Smooth muscle cell (in vitro differentiated cells): ENCODE data around the gene DENND1A. TPM values are rescaled to one million over a fixed set of nuclear protein-coding genes. Genes with fewer than 3 reads are reported as not detected.

Source experiments
- DNase-seq: peaks from one replicate; lab custom pipeline; 2025; ENCODE audit not compliant: unreplicated experiment; lab: John Stamatoyannopoulos, UW
- H2AFZ ChIP-seq: fragments of 200-600 bp; sonication (generic); 2 replicates; pipeline ENCODE4 v1.6.0; 2016; ENCODE audit warnings: antibody characterized with exemption, low read depth, mild to moderate bottlenecking
- H3F3A ChIP-seq: fragments of 200-600 bp; sonication (generic); 2 replicates; pipeline ENCODE4 v1.6.0; 2017; ENCODE audit warnings: antibody characterized with exemption, low read depth
- H3K27ac ChIP-seq: fragments of 200-600 bp; sonication (generic); 2 replicates; pipeline ENCODE4 v1.5.1; 2016; ENCODE audit warnings: low read depth, mild to moderate bottlenecking
- H3K27me3 ChIP-seq: fragments of 200-600 bp; sonication (generic); 2 replicates; pipeline ENCODE4 v1.6.1; 2016; ENCODE audit warnings: low read depth, mild to moderate bottlenecking
- H3K36me3 ChIP-seq: fragments of 200-600 bp; sonication (generic); 2 replicates; pipeline ENCODE4 v1.5.1; 2016; ENCODE audit warnings: low read depth
- H3K4me1 ChIP-seq: fragments of 200-600 bp; sonication (generic); 2 replicates; pipeline ENCODE4 v1.5.1; 2016; ENCODE audit warnings: low read depth
- H3K4me2 ChIP-seq: fragments of 200-600 bp; sonication (generic); 2 replicates; pipeline ENCODE4 v1.6.0; 2016; ENCODE audit warnings: mild to moderate bottlenecking
- H3K4me3 ChIP-seq: fragments of 200-600 bp; sonication (generic); 2 replicates; pipeline ENCODE4 v1.5.1; 2016; ENCODE audit warnings: mild to moderate bottlenecking
- H3K79me2 ChIP-seq: fragments of 200-600 bp; sonication (generic); 2 replicates; pipeline ENCODE4 v1.6.0; 2016; ENCODE audit warnings: low read depth, mild to moderate bottlenecking
- H3K9ac ChIP-seq: fragments of 200-600 bp; sonication (generic); 2 replicates; pipeline ENCODE4 v1.6.0; 2016; ENCODE audit warnings: low read depth
- H3K9me3 ChIP-seq: fragments of 200-600 bp; sonication (generic); replicated peaks from 2 replicates; pipeline ENCODE4 v1.5.1; 2016; ENCODE audit warnings: low read depth
- H4K20me1 ChIP-seq: fragments of 200-600 bp; sonication (generic); 2 replicates; pipeline ENCODE4 v1.6.0; 2016; ENCODE audit warnings: low read depth
- WGBS: methylation state at CpG from one replicate; pipeline ENCODE4 v1.1.7; 2016; ENCODE audit warnings: low lambda C conversion rate; 5-methylcytosine and 5-hydroxymethylcytosine counted together
- polyA plus RNA-seq: library from polyadenylated mRNA; unstranded; fragments of >200 nt; fragmentation: Nextera tagmentation; extraction: Ambion mirVana; gene quantifications from 2 replicates; pipeline ENCODE4 v1.2.1, GENCODE V29; 2016
- total RNA-seq: library from RNA; depleted of rRNA; stranded (reverse); fragments of >200 nt; gene quantifications from 2 replicates; pipeline ENCODE4 v1.2.3, GENCODE V29; 2014
- TF ChIP-seq, protein P1 (sequence below): fragments of 200-600 bp; sonication (generic); IDR thresholded peaks from 2 replicates; pipeline ENCODE4 v1.5.1; 2017; ENCODE audit warnings: borderline replicate concordance, mild to moderate bottlenecking, antibody characterized with exemption; ENCODE audit not compliant: insufficient read depth, poor library complexity, severe bottlenecking

DENND1A gene
- total and polyA plus RNA-seq, 2 experiments from 2014 or later, result 8.1 to 20.2 TPM

DNA sequence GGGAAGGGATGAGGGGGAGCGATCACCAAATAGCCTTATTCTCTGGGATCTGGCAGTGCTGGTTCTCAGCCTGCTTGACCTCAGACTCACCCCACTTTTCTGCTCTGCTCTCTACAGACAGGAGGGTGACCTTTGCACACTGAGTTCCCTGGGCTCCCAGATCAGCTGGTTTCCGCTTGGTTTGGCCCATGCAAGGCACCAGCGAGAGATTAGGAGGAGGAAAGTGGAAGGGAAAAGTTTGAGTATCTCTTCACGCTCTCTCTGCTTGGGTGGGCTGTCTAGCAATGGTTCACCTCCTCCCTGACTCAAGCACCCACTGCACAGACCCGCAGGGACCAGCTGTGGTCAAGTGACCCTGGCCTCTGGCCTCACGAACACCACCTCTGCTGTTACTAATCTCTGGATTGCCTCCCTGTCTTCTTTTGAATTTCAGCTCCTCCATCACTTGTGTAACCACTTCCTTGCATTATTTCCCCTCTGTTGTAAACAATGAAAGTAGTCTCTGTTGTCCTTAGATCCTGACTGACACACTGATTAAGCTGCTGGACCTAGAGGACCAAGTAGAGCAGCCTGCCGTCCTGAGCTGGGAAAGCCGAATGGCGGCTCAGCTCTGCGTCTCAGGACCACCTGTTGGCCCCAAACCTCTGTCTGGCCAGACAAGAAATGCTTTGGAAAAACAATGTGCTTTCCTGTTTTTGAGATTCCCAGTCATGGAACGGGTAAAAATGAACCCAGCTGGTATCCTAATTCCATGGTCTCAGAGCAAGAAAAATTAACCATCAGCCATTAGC lies 387.3 kb downstream of the DENND1A start:
- no peaks in the 10 kb centered on the region for H3K36me3 ChIP-seq
- WGBS, result 94% methylated on average over 11 of the region's 11 CpGs
- H4K20me1 ChIP-seq, result peaks cover 16% of the 10 kb centered on the region
- peaks cover 11% of the 10 kb centered on the region for H3K4me1 ChIP-seq
- no peaks in the 10 kb centered on the region for H3K9me3 ChIP-seq
- H3K4me3 ChIP-seq, result no peak overlapping the region
- no peaks in the 10 kb centered on the region for H3K27me3 ChIP-seq
- H3K27ac ChIP-seq, result no peak overlapping the region
- no peaks in the 10 kb centered on the region for H3F3A ChIP-seq
- no peak overlapping the region for H3K9ac ChIP-seq
- DNase-seq, result no peak
- no peak overlapping the region for H2AFZ ChIP-seq
- no peaks in the 10 kb centered on the region for H3K79me2 ChIP-seq
- H3K4me2 ChIP-seq, result no peak overlapping the region
- TF ChIP-seq, protein P1, sequence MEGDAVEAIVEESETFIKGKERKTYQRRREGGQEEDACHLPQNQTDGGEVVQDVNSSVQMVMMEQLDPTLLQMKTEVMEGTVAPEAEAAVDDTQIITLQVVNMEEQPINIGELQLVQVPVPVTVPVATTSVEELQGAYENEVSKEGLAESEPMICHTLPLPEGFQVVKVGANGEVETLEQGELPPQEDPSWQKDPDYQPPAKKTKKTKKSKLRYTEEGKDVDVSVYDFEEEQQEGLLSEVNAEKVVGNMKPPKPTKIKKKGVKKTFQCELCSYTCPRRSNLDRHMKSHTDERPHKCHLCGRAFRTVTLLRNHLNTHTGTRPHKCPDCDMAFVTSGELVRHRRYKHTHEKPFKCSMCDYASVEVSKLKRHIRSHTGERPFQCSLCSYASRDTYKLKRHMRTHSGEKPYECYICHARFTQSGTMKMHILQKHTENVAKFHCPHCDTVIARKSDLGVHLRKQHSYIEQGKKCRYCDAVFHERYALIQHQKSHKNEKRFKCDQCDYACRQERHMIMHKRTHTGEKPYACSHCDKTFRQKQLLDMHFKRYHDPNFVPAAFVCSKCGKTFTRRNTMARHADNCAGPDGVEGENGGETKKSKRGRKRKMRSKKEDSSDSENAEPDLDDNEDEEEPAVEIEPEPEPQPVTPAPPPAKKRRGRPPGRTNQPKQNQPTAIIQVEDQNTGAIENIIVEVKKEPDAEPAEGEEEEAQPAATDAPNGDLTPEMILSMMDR, result no peak

GRCh38 chr9:123541411-123541810 lies 388.5 kb downstream of the DENND1A start:
- no peaks in the 10 kb centered on the region for H3K27me3 ChIP-seq
- 50% methylated on average over 5 of the region's 5 CpGs for WGBS
- H3K4me3 ChIP-seq, result no peak overlapping the region
- TF ChIP-seq, protein P1, result no peak
- no peak overlapping the region for H3K27ac ChIP-seq
- H3F3A ChIP-seq, result no peaks in the 10 kb centered on the region
- H2AFZ ChIP-seq, result no peak overlapping the region
- no peak overlapping the region for H3K9ac ChIP-seq
- H3K9me3 ChIP-seq, result no peaks in the 10 kb centered on the region
- H3K4me1 ChIP-seq, result peaks cover 11% of the 10 kb centered on the region
- DNase-seq, result no peak
- H3K79me2 ChIP-seq, result no peaks in the 10 kb centered on the region
- no peak overlapping the region for H3K4me2 ChIP-seq
- peaks cover 16% of the 10 kb centered on the region for H4K20me1 ChIP-seq
- H3K36me3 ChIP-seq, result no peaks in the 10 kb centered on the region

DNA sequence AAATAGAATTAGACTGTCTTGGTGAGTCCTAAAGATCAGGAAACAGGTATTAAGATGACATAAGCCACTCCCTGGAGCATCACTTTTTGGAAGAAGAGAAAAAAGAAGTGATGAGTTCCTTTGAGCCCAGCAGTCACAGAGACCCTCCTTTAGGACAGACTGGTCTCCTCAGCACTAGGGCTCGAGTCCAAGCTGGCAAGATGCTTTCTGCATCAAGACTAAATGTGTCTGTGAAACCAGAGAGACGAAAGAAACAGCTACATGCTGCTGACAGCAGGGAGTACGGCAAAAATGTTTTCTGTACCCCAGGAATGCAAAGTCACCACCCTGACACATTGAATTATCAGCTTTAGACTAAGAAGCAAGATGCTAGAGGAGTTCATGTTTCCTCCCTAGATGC lies 389.5 kb downstream of the DENND1A start:
- Histone ChIP-seq H3K4me3 (no peak overlapping the region), H3K9ac (no peak overlapping the region), H3K27ac (no peak overlapping the region), H3K27me3 (no peaks in the 10 kb centered on the region), H3F3A (no peaks in the 10 kb centered on the region), H3K9me3 (no peaks in the 10 kb centered on the region), H3K4me1 (peaks cover 11% of the 10 kb centered on the region), H3K36me3 (no peaks in the 10 kb centered on the region), H3K4me2 (no peak overlapping the region), H3K79me2 (no peaks in the 10 kb centered on the region), H2AFZ (no peak overlapping the region), H4K20me1 (peaks cover 12% of the 10 kb centered on the region)
- TF ChIP-seq, protein P1, result no peak
- no peak for DNase-seq
- 76% methylated on average over 3 of the region's 3 CpGs for whole genome bisulfite sequencing

DNA sequence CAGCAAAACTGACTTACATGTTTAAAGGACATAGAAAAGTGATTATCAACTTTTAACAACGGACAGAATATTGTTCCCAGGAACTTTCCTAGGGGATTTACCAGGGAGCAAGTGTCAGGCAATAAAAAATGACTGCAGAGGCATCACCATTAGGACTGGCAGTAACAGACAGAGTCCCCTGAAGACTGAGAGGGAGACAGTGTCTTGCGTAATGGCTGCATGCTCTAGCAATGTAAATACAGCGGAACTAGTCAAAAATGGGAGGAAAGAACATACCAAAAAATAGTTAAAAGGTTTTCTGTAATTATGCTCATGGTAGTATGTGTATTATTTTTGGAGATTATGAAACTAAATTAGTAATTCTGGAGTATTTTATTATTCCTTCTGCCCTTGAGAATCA lies 392.1 kb downstream of the DENND1A start:
- no peak for DNase-seq
- H4K20me1 ChIP-seq, result peaks cover 7% of the 10 kb centered on the region
- WGBS, result 81% methylated on average over 3 of the region's 3 CpGs
- H3K4me1 ChIP-seq, result peaks cover 6% of the 10 kb centered on the region
- H3K79me2 ChIP-seq, result no peaks in the 10 kb centered on the region
- H3K9ac ChIP-seq, result no peak overlapping the region
- no peaks in the 10 kb centered on the region for H3F3A ChIP-seq
- H3K4me2 ChIP-seq, result no peak overlapping the region
- no peaks in the 10 kb centered on the region for H3K36me3 ChIP-seq
- no peaks in the 10 kb centered on the region for H3K9me3 ChIP-seq
- H3K4me3 ChIP-seq, result no peak overlapping the region
- H3K27ac ChIP-seq, result no peak overlapping the region
- no peaks in the 10 kb centered on the region for H3K27me3 ChIP-seq
- H2AFZ ChIP-seq, result no peak overlapping the region
- TF ChIP-seq, protein P1, result no peak
